PC-3 (cell line): ENCODE data around the gene RPRD1A. TPM values are rescaled to one million over a fixed set of nuclear protein-coding genes. Genes with fewer than 3 reads are reported as not detected.

Source experiments
- ATAC-seq: fragments of 200-7000 bp; cut with Tn5 transposase; 2 replicates; pipeline ENCODE4 v1.9.1; 2020; ENCODE audit warnings: mild to moderate bottlenecking, moderate library complexity
- BruUV-seq: library from RNA; stranded (reverse); fragments of 400-500 nt; replicated peaks from 2 replicates; lab custom pipeline; 2021; lab: Mats Ljungman, UMichigan
- CTCF ChIA-PET: fragments of 300-600 bp; sonication (Branson Sonifier 250); formaldehyde crosslinking; loops from one replicate; lab custom pipeline; 2022; ENCODE audit warnings: antibody characterized with exemption; lab: Charles Lee
- POLR2A ChIA-PET: fragments of 300-600 bp; sonication (Branson Sonifier 250); formaldehyde crosslinking; loops from one replicate; lab custom pipeline; 2022; ENCODE audit warnings: antibody characterized with exemption; ENCODE audit not compliant: unreplicated experiment; lab: Charles Lee
- DNase-seq: peaks from one replicate; pipeline ENCODE4 v3.0.0-alpha.2; 2015
- H2AFZ ChIP-seq: fragments of 300-600 bp; sonication (generic); 2 replicates; pipeline ENCODE4 v1.6.0; 2016; ENCODE audit warnings: antibody characterized with exemption, low read length
- H3F3A ChIP-seq: fragments of 300-600 bp; sonication (generic); one replicate; pipeline ENCODE4 v1.6.0; 2017; ENCODE audit warnings: antibody characterized with exemption, low read length, control low read depth, mild to moderate bottlenecking; ENCODE audit not compliant: unreplicated experiment
- H3K27ac ChIP-seq: fragments of 300-600 bp; sonication (generic); 2 replicates; pipeline ENCODE4 v1.5.1; 2016; ENCODE audit warnings: mild to moderate bottlenecking, low read length
- H3K27me3 ChIP-seq: fragments of 300-600 bp; sonication (generic); 2 replicates; pipeline ENCODE4 v1.6.1; 2016; ENCODE audit warnings: low read length, mixed read lengths
- H3K36me3 ChIP-seq: fragments of 300-600 bp; sonication (generic); 2 replicates; pipeline ENCODE4 v1.6.1; 2016; ENCODE audit warnings: low read depth, mixed run types, low read length, mixed read lengths
- H3K4me1 ChIP-seq: fragments of 300-600 bp; sonication (generic); 2 replicates; pipeline ENCODE4 v1.5.1; 2016; ENCODE audit warnings: low read length; ENCODE audit not compliant: insufficient read depth
- H3K4me2 ChIP-seq: fragments of 300-600 bp; sonication (generic); 2 replicates; pipeline ENCODE4 v1.6.0; 2016; ENCODE audit warnings: low read length
- H3K4me3 ChIP-seq: fragments of 300-600 bp; sonication (generic); 2 replicates; pipeline ENCODE4 v1.5.1; 2016; ENCODE audit warnings: mild to moderate bottlenecking, low read length, mixed read lengths
- H3K79me2 ChIP-seq: fragments of 300-600 bp; sonication (generic); 2 replicates; pipeline ENCODE4 v1.6.1; 2017; ENCODE audit warnings: low read length, mixed read lengths
- H3K9ac ChIP-seq: fragments of 300-600 bp; sonication (generic); 2 replicates; pipeline ENCODE4 v1.6.0; 2016; ENCODE audit warnings: mild to moderate bottlenecking, low read length
- H3K9me2 ChIP-seq: fragments of 300-600 bp; sonication (generic); replicated peaks from 2 replicates; pipeline ENCODE4 v1.6.1; 2016; ENCODE audit warnings: mixed run types, low read length, mixed read lengths
- H3K9me3 ChIP-seq: fragments of 300-600 bp; sonication (generic); 2 replicates; pipeline ENCODE4 v1.6.1; 2016; ENCODE audit warnings: low read length, mixed read lengths
- H4K20me1 ChIP-seq: fragments of 300-600 bp; sonication (generic); 2 replicates; pipeline ENCODE4 v1.6.1; 2016; ENCODE audit warnings: low read length, mixed read lengths
- EZH2 ChIP-seq: fragments of 300-600 bp; sonication (generic); IDR thresholded peaks from one replicate; pipeline ENCODE4 v1.6.1; 2017; ENCODE audit warnings: antibody characterized with exemption, mild to moderate bottlenecking, low read length; ENCODE audit not compliant: unreplicated experiment
- EZH2phosphoT487 ChIP-seq: fragments of 300-600 bp; sonication (generic); IDR thresholded peaks from 2 replicates; pipeline ENCODE4 v1.6.1; 2018; ENCODE audit warnings: mild to moderate bottlenecking, antibody characterized with exemption, low read length, borderline replicate concordance
- intact Hi-C: fragments of 100-400 bp; cut with micrococcal nuclease; formaldehyde crosslinking; loops from 2 replicates; pipeline ENCODE4 v1.9.0; 2023
- total RNA-seq: library from RNA; depleted of rRNA; stranded (reverse); fragments of >200 nt; gene quantifications from 2 replicates; pipeline ENCODE4 v1.2.3, GENCODE V29; 2014
- TF ChIP-seq, protein P1 (sequence below): fragments of 300-600 bp; sonication (generic); conservative IDR thresholded peaks from 2 replicates; pipeline ENCODE4 v1.5.1; 2017; ENCODE audit warnings: antibody characterized with exemption, low read depth, mild to moderate bottlenecking, low read length

RPRD1A gene
- total RNA-seq, 1 experiment from 2014 or later, result 42.2 TPM

DNA sequence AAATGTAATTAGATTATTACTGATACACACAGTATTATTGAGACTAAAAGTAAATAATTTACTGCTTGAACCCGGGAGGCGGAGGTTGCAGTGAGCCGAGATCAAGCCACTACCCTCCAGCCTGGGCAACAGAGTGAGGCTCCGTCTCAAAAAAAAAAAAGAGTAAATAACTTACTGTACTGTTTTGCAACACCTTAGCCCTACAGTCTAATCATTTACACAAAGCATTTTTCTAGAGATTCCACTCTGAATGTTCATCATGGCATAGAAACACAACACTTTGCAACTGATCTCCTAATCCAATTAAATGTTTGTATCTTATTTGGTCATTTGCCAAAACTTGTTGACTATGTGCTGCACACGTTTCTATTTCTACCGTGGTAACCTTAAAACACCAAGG, 118.3 kb downstream of the RPRD1A start:
- no peaks in the 10 kb centered on the region for H3K9me2 ChIP-seq
- no peaks in the 10 kb centered on the region for H4K20me1 ChIP-seq
- no peaks in the 10 kb centered on the region for H3K9me3 ChIP-seq
- no peaks in the 10 kb centered on the region; the same call in 1 of the 2 replicates for H3K36me3 ChIP-seq
- TF ChIP-seq EZH2phosphoT487 (no peak), EZH2 (no peak)
- TF ChIP-seq, protein P1, sequence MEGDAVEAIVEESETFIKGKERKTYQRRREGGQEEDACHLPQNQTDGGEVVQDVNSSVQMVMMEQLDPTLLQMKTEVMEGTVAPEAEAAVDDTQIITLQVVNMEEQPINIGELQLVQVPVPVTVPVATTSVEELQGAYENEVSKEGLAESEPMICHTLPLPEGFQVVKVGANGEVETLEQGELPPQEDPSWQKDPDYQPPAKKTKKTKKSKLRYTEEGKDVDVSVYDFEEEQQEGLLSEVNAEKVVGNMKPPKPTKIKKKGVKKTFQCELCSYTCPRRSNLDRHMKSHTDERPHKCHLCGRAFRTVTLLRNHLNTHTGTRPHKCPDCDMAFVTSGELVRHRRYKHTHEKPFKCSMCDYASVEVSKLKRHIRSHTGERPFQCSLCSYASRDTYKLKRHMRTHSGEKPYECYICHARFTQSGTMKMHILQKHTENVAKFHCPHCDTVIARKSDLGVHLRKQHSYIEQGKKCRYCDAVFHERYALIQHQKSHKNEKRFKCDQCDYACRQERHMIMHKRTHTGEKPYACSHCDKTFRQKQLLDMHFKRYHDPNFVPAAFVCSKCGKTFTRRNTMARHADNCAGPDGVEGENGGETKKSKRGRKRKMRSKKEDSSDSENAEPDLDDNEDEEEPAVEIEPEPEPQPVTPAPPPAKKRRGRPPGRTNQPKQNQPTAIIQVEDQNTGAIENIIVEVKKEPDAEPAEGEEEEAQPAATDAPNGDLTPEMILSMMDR, result no peak
- POLR2A ChIA-PET, result no interaction called here
- ATAC-seq (no peak), DNase-seq (no peak)
- no peaks in the 10 kb centered on the region for H3K79me2 ChIP-seq
- no peaks in the 10 kb centered on the region for H3F3A ChIP-seq
- H3K4me3 ChIP-seq, result no peak overlapping the region
- no peak overlapping the region for H3K27ac ChIP-seq
- H3K4me1 ChIP-seq, result no peaks in the 10 kb centered on the region
- H3K4me2 ChIP-seq, result no peak overlapping the region
- intact Hi-C loops, result no loop called here
- no peak overlapping the region for H3K9ac ChIP-seq
- no TSS peak for BruUV-seq
- CTCF ChIA-PET, result no interaction called here
- no peaks in the 10 kb centered on the region for H3K27me3 ChIP-seq
- H2AFZ ChIP-seq, result no peak overlapping the region

DNA sequence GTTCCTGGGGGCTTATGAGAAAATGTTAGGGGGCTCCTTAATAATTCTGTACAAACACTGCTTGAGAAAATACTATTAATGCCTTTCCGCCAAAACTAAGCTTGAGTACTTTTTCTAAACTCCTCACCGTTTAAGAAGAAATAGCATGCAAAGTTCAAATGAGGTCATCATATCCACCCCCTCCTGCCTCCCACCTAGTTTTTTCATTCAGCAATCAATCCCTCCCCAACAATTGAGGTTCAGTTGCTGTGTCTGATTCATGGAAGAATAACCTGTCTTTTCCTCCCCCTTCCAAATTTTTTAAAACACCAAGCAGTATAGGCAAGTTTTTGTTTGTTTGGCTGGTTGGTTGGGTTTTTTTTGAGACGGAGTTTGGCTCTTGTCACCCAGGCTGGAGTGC, 119.3 kb downstream of the RPRD1A start:
- no peak for TF ChIP-seq EZH2
- no peak for TF ChIP-seq EZH2phosphoT487
- TF ChIP-seq, protein P1, result no peak
- Histone ChIP-seq H2AFZ (no peak overlapping the region), H3K4me1 (no peaks in the 10 kb centered on the region), H3K9ac (no peak overlapping the region), H3K9me2 (no peaks in the 10 kb centered on the region), H3K9me3 (no peaks in the 10 kb centered on the region), H3K4me2 (no peak overlapping the region), H3K79me2 (no peaks in the 10 kb centered on the region), H3K36me3 (no peaks in the 10 kb centered on the region; the same call in 1 of the 2 replicates), H3K4me3 (no peak overlapping the region), H3F3A (no peaks in the 10 kb centered on the region), H4K20me1 (no peaks in the 10 kb centered on the region), H3K27ac (no peak overlapping the region), H3K27me3 (no peaks in the 10 kb centered on the region)
- ChIA-PET POLR2A (no interaction called here), CTCF (no interaction called here)
- intact Hi-C loops, result no loop called here
- BruUV-seq, result no TSS peak
- ATAC-seq (no peak), DNase-seq (no peak)

DNA sequence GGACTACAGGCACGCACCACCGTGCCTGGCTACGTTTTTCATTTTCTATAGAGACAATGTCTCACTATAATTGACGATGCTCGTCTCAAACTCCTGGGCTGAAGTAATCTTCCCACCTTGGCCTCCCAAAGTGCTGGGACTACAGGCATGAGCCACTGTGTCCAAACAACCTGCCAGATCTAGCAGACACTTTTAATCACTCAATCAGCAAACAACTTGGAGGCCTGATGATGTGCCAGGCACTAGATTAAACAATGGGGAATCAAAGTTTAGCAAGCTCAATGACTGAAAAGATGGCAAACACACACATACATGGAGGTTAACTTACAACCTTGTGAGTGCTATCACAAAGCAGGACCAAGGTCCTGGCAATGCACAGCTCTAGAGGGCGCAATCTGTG, 124.7 kb downstream of the RPRD1A start:
- H3K36me3 ChIP-seq, result no peaks in the 10 kb centered on the region
- intact Hi-C loops, result no loop called here
- H3K79me2 ChIP-seq, result no peaks in the 10 kb centered on the region

More for the DNA sequence above, 124.7 kb downstream of the RPRD1A start:
- Histone ChIP-seq H3K27me3 (no peaks in the 10 kb centered on the region), H3K4me3 (no peak overlapping the region), H3K4me2 (no peak overlapping the region), H3F3A (no peaks in the 10 kb centered on the region), H4K20me1 (no peaks in the 10 kb centered on the region), H3K4me1 (peaks cover 18% of the 10 kb centered on the region), H2AFZ (no peak overlapping the region), H3K9me2 (no peaks in the 10 kb centered on the region), H3K27ac (no peak overlapping the region), H3K9ac (no peak overlapping the region), H3K9me3 (no peaks in the 10 kb centered on the region)
- POLR2A ChIA-PET, result no interaction called here
- no peak for DNase-seq
- CTCF ChIA-PET, result no interaction called here
- no peak for ATAC-seq
- no TSS peak for BruUV-seq
- TF ChIP-seq EZH2, result no peak
- TF ChIP-seq EZH2phosphoT487, result no peak
- TF ChIP-seq, protein P1, result no peak
